ENCODE measurements around the gene PRKCA.
"Not testable (repeated sequence)": the region's sequence is repeated elsewhere in the genome, so short reads cannot be mapped to it uniquely, and the experiment has no call there.

Gene PRKCA

GRCh38 chr17:66578781-66579489 is 276.5 kb downstream of the PRKCA start:
- DNase-seq (ENCODE audit: low read depth), result no peak

GRCh38 chr17:66579556-66579955 is 277.1 kb downstream of the PRKCA start:
- DNase-seq (ENCODE audit: low read depth), result no peak

GRCh38 chr17:66580184-66580955 is 278.0 kb downstream of the PRKCA start:
- no peak for DNase-seq (ENCODE audit: low read depth)

GRCh38 chr17:66580956-66581391 is 278.6 kb downstream of the PRKCA start:
- DNase-seq (ENCODE audit: low read depth), result peak; percentile 20

GRCh38 chr17:66582373-66583111 is 280.1 kb downstream of the PRKCA start:
- no peak for DNase-seq (ENCODE audit: low read depth)

GRCh38 chr17:66583112-66583748 is 280.8 kb downstream of the PRKCA start:
- DNase-seq (ENCODE audit: low read depth), result no peak

GRCh38 chr17:66584927-66585326 is 282.5 kb downstream of the PRKCA start:
- DNase-seq (ENCODE audit: low read depth), result no peak

GRCh38 chr17:66585472-66585871 is 283.1 kb downstream of the PRKCA start:
- DNase-seq (ENCODE audit: low read depth), result no peak

GRCh38 chr17:66589892-66590291 is 287.5 kb downstream of the PRKCA start:
- DNase-seq (ENCODE audit: low read depth), result no peak

GRCh38 chr17:66593116-66593515 is 290.7 kb downstream of the PRKCA start:
- DNase-seq (ENCODE audit: low read depth), result no peak

- no peak for DNase-seq (ENCODE audit: low read depth)
These were observed 293.5 kb downstream of the PRKCA start for GRCh38 chr17:66595893-66596292.

- no peak for DNase-seq (ENCODE audit: low read depth)
These were observed 300.4 kb downstream of the PRKCA start for GRCh38 chr17:66602659-66603384.

- DNase-seq (ENCODE audit: low read depth), result no peak
These were observed 302.0 kb downstream of the PRKCA start for GRCh38 chr17:66604376-66604775.

GRCh38 chr17:66605541-66605940 is 303.1 kb downstream of the PRKCA start:
- no peak for DNase-seq (ENCODE audit: low read depth)

GRCh38 chr17:66610361-66611133 is 308.1 kb downstream of the PRKCA start:
- no peak for DNase-seq (ENCODE audit: low read depth)

GRCh38 chr17:66611397-66611796 is 309.0 kb downstream of the PRKCA start:
- no peak for DNase-seq (ENCODE audit: low read depth)

GRCh38 chr17:66612993-66613392 is 310.6 kb downstream of the PRKCA start:
- no peak for DNase-seq (ENCODE audit: low read depth)

GRCh38 chr17:66614469-66614868 is 312.1 kb downstream of the PRKCA start:
- DNase-seq (ENCODE audit: low read depth), result no peak

GRCh38 chr17:66619206-66619605 is 316.8 kb downstream of the PRKCA start:
- no peak for DNase-seq (ENCODE audit: low read depth)

- no peak for DNase-seq (ENCODE audit: low read depth)
These were observed 318.1 kb downstream of the PRKCA start for GRCh38 chr17:66620528-66620927.

GRCh38 chr17:66624630-66625029 is 322.2 kb downstream of the PRKCA start:
- DNase-seq (ENCODE audit: low read depth), result not testable (repeated sequence)
